ENCODE measurements around the gene STXBP6. TPM values are rescaled to one million over a fixed set of nuclear protein-coding genes. Genes with fewer than 3 reads are reported as not detected.

The STXBP6 gene
- total RNA-seq, 4 donors from 2014 or later = 2.6 to 5.5 (median 4.4) TPM

GRCh38 chr14:25055005-25055404 is 5.1 kb upstream of the STXBP6 start:
- in situ Hi-C loops (cut with MboI; ENCODE audit: low sequenced_read_pairs in 4 of 4) (no loop called here), intact Hi-C loops (cut with DNase I; ENCODE audit: low total_unique reads) (no loop called here)
- Histone ChIP-seq H3K9me3 (no peaks in the 10 kb centered on the region), H3K36me3 (no peaks in the 10 kb centered on the region), H3K4me3 (no peak overlapping the region), H3K27me3 (peaks cover 0 to 2% (median 0%) of the 10 kb centered on the region in 3 donors), H3K4me1 (peaks cover 0 to 9% of the 10 kb centered on the region in 2 donors), H3K27ac (no peak overlapping the region)
- ATAC-seq (no peak), DNase-seq (no peak)
- TF ChIP-seq POLR2A (IDR thresholded peaks at IDR 0.05) = no peak
- TF ChIP-seq CTCF (IDR thresholded peaks at IDR 0.05 in 4 of 5, conservative IDR thresholded peaks at IDR 0.05 in 1 of 5) = no peak

- Histone ChIP-seq H3K27me3 (peaks cover 0 to 2% (median 1%) of the 10 kb centered on the region in 3 donors), H3K36me3 (no peaks in the 10 kb centered on the region), H3K27ac (no peak overlapping the region), H3K9me3 (no peaks in the 10 kb centered on the region), H3K4me3 (no peak overlapping the region), H3K4me1 (peaks cover 0 to 15% of the 10 kb centered on the region in 2 donors)
- no peak for ATAC-seq
- in situ Hi-C loops (cut with MboI; ENCODE audit: low sequenced_read_pairs in 4 of 4) = no loop called here
- TF ChIP-seq CTCF (IDR thresholded peaks at IDR 0.05 in 4 of 5, conservative IDR thresholded peaks at IDR 0.05 in 1 of 5) (no peak), POLR2A (IDR thresholded peaks at IDR 0.05) (no peak)
- no peak for DNase-seq
- intact Hi-C loops (cut with DNase I; ENCODE audit: low total_unique reads) = no loop called here
Observed at GRCh38 chr14:25053585-25053984, 3.6 kb upstream of the STXBP6 start.

GRCh38 chr14:25052921-25053320 is 3.0 kb upstream of the STXBP6 start:
- intact Hi-C loops (cut with DNase I; ENCODE audit: low total_unique reads) = no loop called here
- peaks cover 0 to 3% (median 2%) of the 10 kb centered on the region in 3 donors for H3K27me3 ChIP-seq
- in situ Hi-C loops (cut with MboI; ENCODE audit: low sequenced_read_pairs in 4 of 4) = no loop called here
- no peak for TF ChIP-seq CTCF (IDR thresholded peaks at IDR 0.05 in 4 of 5, conservative IDR thresholded peaks at IDR 0.05 in 1 of 5)
- TF ChIP-seq POLR2A (IDR thresholded peaks at IDR 0.05) = no peak
- no peaks in the 10 kb centered on the region for H3K9me3 ChIP-seq
- ATAC-seq (no peak), DNase-seq (no peak)
- H3K27ac ChIP-seq = no peak overlapping the region
- H3K4me3 ChIP-seq = no peak overlapping the region
- peaks cover 0 to 15% of the 10 kb centered on the region in 2 donors for H3K4me1 ChIP-seq
- no peaks in the 10 kb centered on the region for H3K36me3 ChIP-seq

GRCh38 chr14:25052385-25052784 is 2.4 kb upstream of the STXBP6 start:
- H3K27me3 ChIP-seq = peaks cover 0 to 3% (median 2%) of the 10 kb centered on the region in 3 donors
- intact Hi-C loops (cut with DNase I; ENCODE audit: low total_unique reads) = no loop called here
- ATAC-seq (no peak), DNase-seq (no peak)
- H3K9me3 ChIP-seq = no peaks in the 10 kb centered on the region
- H3K27ac ChIP-seq = no peak overlapping the region
- no peaks in the 10 kb centered on the region for H3K36me3 ChIP-seq
- no peak overlapping the region for H3K4me3 ChIP-seq
- in situ Hi-C loops (cut with MboI; ENCODE audit: low sequenced_read_pairs in 4 of 4) = no loop called here
- no peak for TF ChIP-seq POLR2A (IDR thresholded peaks at IDR 0.05)
- TF ChIP-seq CTCF (IDR thresholded peaks at IDR 0.05 in 4 of 5, conservative IDR thresholded peaks at IDR 0.05 in 1 of 5) = no peak
- H3K4me1 ChIP-seq = peaks cover 0 to 15% of the 10 kb centered on the region in 2 donors
